Hepatocyte (in vitro differentiated cells): ENCODE data around the gene PLCL2.

Source experiments
- EZH2 ChIP-seq: fragments of 200-600 bp; sonication (generic); IDR thresholded peaks from 2 replicates; pipeline ENCODE4 v1.6.1; 2016; ENCODE audit warnings: antibody characterized with exemption, mild to moderate bottlenecking, borderline replicate concordance
- EZH2phosphoT487 ChIP-seq: fragments of 200-600 bp; sonication (generic); IDR thresholded peaks from one replicate; pipeline ENCODE4 v1.6.1; 2018; ENCODE audit warnings: antibody characterized with exemption, mild to moderate bottlenecking, low read depth, moderate library complexity; ENCODE audit not compliant: unreplicated experiment, severe bottlenecking
- TF ChIP-seq, protein P1 (sequence below): fragments of 200-600 bp; sonication (generic); IDR thresholded peaks from 2 replicates; pipeline ENCODE4 v1.5.1; 2016; ENCODE audit warnings: antibody characterized with exemption, mild to moderate bottlenecking; ENCODE audit not compliant: poor library complexity

GRCh38 chr3:17118771-17119170, 234.0 kb downstream of the PLCL2 start:
- TF ChIP-seq EZH2, result no peak
- TF ChIP-seq, protein P1, sequence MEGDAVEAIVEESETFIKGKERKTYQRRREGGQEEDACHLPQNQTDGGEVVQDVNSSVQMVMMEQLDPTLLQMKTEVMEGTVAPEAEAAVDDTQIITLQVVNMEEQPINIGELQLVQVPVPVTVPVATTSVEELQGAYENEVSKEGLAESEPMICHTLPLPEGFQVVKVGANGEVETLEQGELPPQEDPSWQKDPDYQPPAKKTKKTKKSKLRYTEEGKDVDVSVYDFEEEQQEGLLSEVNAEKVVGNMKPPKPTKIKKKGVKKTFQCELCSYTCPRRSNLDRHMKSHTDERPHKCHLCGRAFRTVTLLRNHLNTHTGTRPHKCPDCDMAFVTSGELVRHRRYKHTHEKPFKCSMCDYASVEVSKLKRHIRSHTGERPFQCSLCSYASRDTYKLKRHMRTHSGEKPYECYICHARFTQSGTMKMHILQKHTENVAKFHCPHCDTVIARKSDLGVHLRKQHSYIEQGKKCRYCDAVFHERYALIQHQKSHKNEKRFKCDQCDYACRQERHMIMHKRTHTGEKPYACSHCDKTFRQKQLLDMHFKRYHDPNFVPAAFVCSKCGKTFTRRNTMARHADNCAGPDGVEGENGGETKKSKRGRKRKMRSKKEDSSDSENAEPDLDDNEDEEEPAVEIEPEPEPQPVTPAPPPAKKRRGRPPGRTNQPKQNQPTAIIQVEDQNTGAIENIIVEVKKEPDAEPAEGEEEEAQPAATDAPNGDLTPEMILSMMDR, result no peak
- no peak for TF ChIP-seq EZH2phosphoT487
